Endothelial cell of umbilical vein (primary cell): ENCODE results near the gene ETV1. TPM values are rescaled to one million over a fixed set of nuclear protein-coding genes. Genes with fewer than 3 reads are reported as not detected.

Experiments used
- BruUV-seq: library from RNA; stranded (reverse); fragments of 400-500 nt; replicated peaks from 2 replicates; lab custom pipeline; 2021; lab: Mats Ljungman, UMichigan
- CTCF ChIA-PET: fragments of 300-600, 350-600 bp; sonication (Branson Sonifier 250); formaldehyde crosslinking; loops from one replicate; lab custom pipeline; 2021; ENCODE audit warnings: antibody characterized with exemption, inconsistent platforms; lab: Charles Lee
- POLR2A ChIA-PET: fragments of 300-600, 350-600 bp; sonication (Branson Sonifier 250); formaldehyde crosslinking; loops from one replicate; lab custom pipeline; 2021; ENCODE audit warnings: antibody characterized with exemption, inconsistent platforms; lab: Charles Lee
- DNase-seq: peaks from one replicate; pipeline ENCODE4 v3.0.0-alpha.2; 2011; ENCODE audit warnings: low read depth, low spot score
- FAIRE-seq: peaks from 2 replicates; lab custom pipeline; 2011; peaks lifted over from hg19 to GRCh38; lab: Jason Lieb, UNC
- H2AFZ ChIP-seq: 2 replicates; pipeline ENCODE4 v1.6.0; 2012; ENCODE audit warnings: low read depth, low read length, control low read depth, inconsistent platforms
- H3K27ac ChIP-seq: 2 replicates; pipeline ENCODE4 v1.5.1; 2011; ENCODE audit warnings: low read depth, mild to moderate bottlenecking, control low read depth, low read length, moderate library complexity; ENCODE audit not compliant: insufficient read depth
- H3K27me3 ChIP-seq, 2 experiments: 2 replicates each; pipeline versions ENCODE4 v1.6.0 to v1.6.1; 2011; ENCODE audit warnings: low read length in 2 of 2, mixed read lengths in 1 of 2; ENCODE audit not compliant: control insufficient read depth in 2 of 2, insufficient read depth in 2 of 2
- H3K36me3 ChIP-seq, 2 experiments: 2 replicates in 1 of 2; 3 replicates in 1 of 2; pipeline ENCODE4 v1.5.1; 2011; ENCODE audit warnings: low read length in 2 of 2, mild to moderate bottlenecking in 1 of 2, moderate library complexity in 1 of 2; ENCODE audit not compliant: control insufficient read depth in 2 of 2, insufficient read depth in 2 of 2; ENCODE audit errors: extremely low read depth in 1 of 2
- H3K4me1 ChIP-seq: 3 replicates; pipeline ENCODE4 v1.5.1; 2011; ENCODE audit warnings: mild to moderate bottlenecking, low read length; ENCODE audit not compliant: control insufficient read depth, insufficient read depth; ENCODE audit errors: extremely low read depth
- H3K4me2 ChIP-seq: 2 replicates; pipeline ENCODE4 v1.6.1; 2011; ENCODE audit warnings: low read length, control low read depth, mixed read lengths; ENCODE audit not compliant: insufficient read depth
- H3K4me3 ChIP-seq, 3 experiments: fragments of 200-600 bp in 1 of 3; sonication (generic), shearing (Covaris generic) in 1 of 3; replicated peaks in 1 of 3; 2 replicates each; pipeline ENCODE4 v1.5.1; 2011 to 2016; ENCODE audit warnings: control low read depth in 3 of 3, low read length in 3 of 3, mild to moderate bottlenecking in 2 of 3, inconsistent platforms in 1 of 3, low read depth in 1 of 3, moderate library complexity in 1 of 3; ENCODE audit not compliant: insufficient read depth in 1 of 3
- H3K79me2 ChIP-seq: 2 replicates; pipeline ENCODE4 v1.6.0; 2012; ENCODE audit warnings: low read length, inconsistent platforms; ENCODE audit not compliant: control insufficient read depth, insufficient read depth
- H3K9ac ChIP-seq: replicated peaks from 2 replicates; pipeline ENCODE3; 2011; ENCODE audit warnings: low read length, control low read depth; ENCODE audit not compliant: insufficient read depth; ENCODE audit errors: extremely low read depth
- H3K9me1 ChIP-seq: replicated peaks from 3 replicates; pipeline ENCODE4 v1.6.0; 2011; ENCODE audit warnings: mild to moderate bottlenecking, low read length; ENCODE audit not compliant: control insufficient read depth, insufficient read depth; ENCODE audit errors: extremely low read depth
- H3K9me3 ChIP-seq: replicated peaks from 2 replicates; pipeline ENCODE4 v1.5.1; 2012; ENCODE audit warnings: low read length, inconsistent platforms; ENCODE audit not compliant: control insufficient read depth, insufficient read depth
- H4K20me1 ChIP-seq: replicated peaks from 2 replicates; pipeline ENCODE3; 2011; ENCODE audit warnings: mild to moderate bottlenecking, low read length; ENCODE audit not compliant: control insufficient read depth, insufficient read depth; ENCODE audit errors: extremely low read depth
- CTCF ChIP-seq, 2 donors: IDR thresholded peaks; 1 replicate in 1 of 2; 2 replicates in 1 of 2; pipeline ENCODE4 v1.5.1; 2011; ENCODE audit warnings: low read length in 2 of 2, mild to moderate bottlenecking in 2 of 2, moderate library complexity in 2 of 2, control low read depth in 1 of 2, inconsistent platforms in 1 of 2, low read depth in 1 of 2; ENCODE audit not compliant: insufficient read depth in 1 of 2; ENCODE audit errors: extremely low read depth in 1 of 2
- EZH2 ChIP-seq: IDR thresholded peaks from 2 replicates; pipeline ENCODE4 v1.6.1; 2012; ENCODE audit warnings: borderline replicate concordance, low read depth, mild to moderate bottlenecking, moderate library complexity, low read length, inconsistent platforms; ENCODE audit not compliant: severe bottlenecking
- FOS ChIP-seq: IDR thresholded peaks from 2 replicates; pipeline ENCODE4 v1.6.1; 2011; ENCODE audit warnings: mild to moderate bottlenecking, low read length, moderate library complexity, borderline replicate concordance; ENCODE audit not compliant: insufficient read depth
- GATA2 ChIP-seq: IDR thresholded peaks from 2 replicates; pipeline ENCODE4 v1.7.0; 2011; ENCODE audit warnings: low read depth, mild to moderate bottlenecking, moderate library complexity, mixed read lengths, low read length; ENCODE audit not compliant: insufficient read length, insufficient read depth
- JUN ChIP-seq: IDR thresholded peaks from 2 replicates; pipeline ENCODE4 v1.6.1; 2011; ENCODE audit warnings: borderline replicate concordance, low read depth; ENCODE audit not compliant: insufficient read length, insufficient read depth
- MYC ChIP-seq: IDR thresholded peaks from one replicate; pipeline ENCODE4 v1.6.1; 2011; ENCODE audit warnings: mild to moderate bottlenecking, low read depth, low read length
- POLR2A ChIP-seq: IDR thresholded peaks from 2 replicates; pipeline ENCODE4 v1.6.1; 2012; ENCODE audit warnings: low read depth, mild to moderate bottlenecking, control low read depth, low read length
- POLR2AphosphoS5 ChIP-seq: IDR thresholded peaks from 2 replicates; pipeline ENCODE4 v1.6.1; 2012; ENCODE audit warnings: low read depth, mild to moderate bottlenecking, control low read depth, low read length, moderate library complexity; ENCODE audit not compliant: insufficient read depth
- dilution Hi-C: fragments of 300-500 bp; cut with MboI; formaldehyde crosslinking; loops from one replicate; pipeline ENCODE4 v1.15.0; 2019; ENCODE audit warnings: low sequenced_read_pairs; ENCODE audit not compliant: extremely low pct_ligation_motif_present
- intact Hi-C: fragments of 100-400 bp; cut with micrococcal nuclease; formaldehyde crosslinking; loops from one replicate; pipeline ENCODE4 v1.10.0; 2022
- polyA plus RNA-seq, 4 experiments: library from polyadenylated mRNA; depleted of rRNA in 3 of 4; stranded (reverse) in 3 of 4; unstranded in 1 of 4; fragments of >200 nt; gene quantifications; 2 replicates each; pipeline versions ENCODE4 v1.2.1 to v1.2.3, GENCODE V29; 2011 to 2012; ENCODE audit warnings: missing spikeins in 1 of 4
- total RNA-seq: library from RNA; stranded (reverse); gene quantifications from 2 replicates; pipeline ENCODE4 v1.2.3, GENCODE V29; 2021
- TF ChIP-seq, protein P1 (sequence below): IDR thresholded peaks from 2 replicates; pipeline ENCODE4 v1.6.1; 2011; ENCODE audit not compliant: insufficient read depth, insufficient read length

The ETV1 gene
- total and polyA plus RNA-seq, 2 donors (not counting 3 experiments of a cell fraction or from before 2014, with no cell fraction given) = 8.4 to 16.6 TPM

- peaks cover 21% of the 10 kb centered on the region for H3K4me1 ChIP-seq
- intact Hi-C loops = loop anchor here (2.0 kb wide), 2 partner anchors 70 to 1234 kb away; partner anchors contain the start of gene ARL4A
- peak overlapping the region; percentile 76 for H3K4me2 ChIP-seq
- peak overlapping the region; percentile 94 for H3K27ac ChIP-seq
- dilution Hi-C loops = no loop called here
- no peaks in the 10 kb centered on the region for H3K9me3 ChIP-seq
- no peak overlapping the region for H2AFZ ChIP-seq
- no peaks in the 10 kb centered on the region for H4K20me1 ChIP-seq
- H3K9me1 ChIP-seq = no peaks in the 10 kb centered on the region
- H3K27me3 ChIP-seq = no peaks in the 10 kb centered on the region
- no peaks in the 10 kb centered on the region for H3K79me2 ChIP-seq
- no peak for TF ChIP-seq JUN
- H3K9ac ChIP-seq = peak overlapping the region; percentile 57
- no peak for DNase-seq
- no peak overlapping the region for H3K4me3 ChIP-seq
- no peaks in the 10 kb centered on the region for H3K36me3 ChIP-seq
- no TSS peak for BruUV-seq
- ChIA-PET POLR2A (interaction anchor here (1.5 kb wide), 1 partner anchor 68 kb away, joined by 10 read pairs; the partner anchor contains the start of gene ETV1), CTCF (interaction anchor here (1.2 to 2.0 kb wide), 2 partner anchors 11 to 59 kb away, joined by 4 to 12 read pairs; no protein-coding TSS in a partner anchor)
- FAIRE-seq = no peak
Observed at GRCh38 chr7:13921062-13921461, 68.4 kb downstream of the ETV1 start.

DNA sequence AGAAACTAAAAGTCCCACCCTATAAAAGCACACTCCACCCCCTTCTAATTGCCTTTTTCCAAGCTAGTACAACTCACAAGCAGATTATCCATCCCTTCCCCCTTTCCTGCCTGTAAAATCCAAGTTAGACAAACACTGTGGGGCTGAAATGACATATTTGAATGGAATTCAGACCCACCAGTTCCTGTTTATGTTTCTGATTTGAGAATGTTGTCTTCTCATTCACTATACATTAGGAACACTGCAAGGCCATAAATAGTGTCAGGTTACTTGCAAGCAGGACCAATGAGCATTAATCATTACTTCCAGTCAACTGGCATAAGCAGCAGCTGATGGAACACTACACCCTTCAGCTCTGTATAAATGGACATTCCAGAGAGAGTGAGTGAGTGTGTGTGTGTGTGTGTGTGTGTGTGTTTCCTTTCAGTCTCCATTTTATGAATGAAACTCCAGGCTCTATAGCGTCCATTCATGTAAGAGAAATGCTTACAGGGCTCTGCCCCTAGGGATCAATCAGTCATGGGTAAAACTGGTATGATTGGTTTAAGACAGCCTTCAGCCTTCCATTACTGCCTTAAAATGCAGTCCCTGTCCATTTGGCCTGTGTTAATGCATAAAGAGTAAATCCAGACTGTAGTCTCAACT lies 69.3 kb downstream of the ETV1 start:
- DNase-seq (peak; percentile 99), FAIRE-seq (peak; percentile 88)
- Histone ChIP-seq H3K36me3 (no peaks in the 10 kb centered on the region), H4K20me1 (no peaks in the 10 kb centered on the region), H3K9ac (peak overlapping the region; percentile 97), H3K27me3 (no peaks in the 10 kb centered on the region), H3K4me1 (peaks cover 21% of the 10 kb centered on the region), H3K4me3 (peak overlapping the region in 2 of 3 experiments; percentile 19 to 67), H3K79me2 (no peaks in the 10 kb centered on the region), H3K4me2 (peak overlapping the region; percentile 94), H2AFZ (peak overlapping the region; percentile 60), H3K27ac (peak overlapping the region; percentile 99), H3K9me3 (no peaks in the 10 kb centered on the region), H3K9me1 (no peaks in the 10 kb centered on the region)
- dilution Hi-C loops (no loop called here), intact Hi-C loops (loop anchor here (1.0 to 2.0 kb wide), 6 partner anchors 61 to 1233 kb away; partner anchors contain the start of gene ARL4A)
- ChIA-PET POLR2A (interaction anchor here (0.6 to 1.5 kb wide), 4 partner anchors 61 to 838 kb away, joined by 3 to 10 read pairs (median 5); partner anchors contain the start of gene ETV1), CTCF (interaction anchor here (0.5 to 2.0 kb wide), 7 partner anchors 10 to 1729 kb away, joined by 3 to 12 read pairs (median 4); partner anchors contain the start of gene ETV1)
- BruUV-seq = no TSS peak
- TF ChIP-seq CTCF (IDR thresholded peaks at IDR 0.05; ENCODE audit: extremely low read depth in 1 of 2, insufficient read depth in 1 of 2, low read depth in 1 of 2, low read length in 2 of 2) (no peak), POLR2A (no peak), FOS (peak; percentile 67), POLR2AphosphoS5 (peak; percentile 87), JUN (peak; percentile 76), GATA2 (no peak), MYC (no peak), EZH2 (no peak)
- TF ChIP-seq, protein P1, sequence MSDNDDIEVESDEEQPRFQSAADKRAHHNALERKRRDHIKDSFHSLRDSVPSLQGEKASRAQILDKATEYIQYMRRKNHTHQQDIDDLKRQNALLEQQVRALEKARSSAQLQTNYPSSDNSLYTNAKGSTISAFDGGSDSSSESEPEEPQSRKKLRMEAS = no peak
